Hepatocyte (in vitro differentiated cells): ENCODE data around the gene SLC6A20.

Experiments
- EZH2 ChIP-seq: fragments of 200-600 bp; sonication (generic); IDR thresholded peaks from 2 replicates; pipeline ENCODE4 v1.6.1; 2016; ENCODE audit warnings: antibody characterized with exemption, mild to moderate bottlenecking, borderline replicate concordance
- EZH2phosphoT487 ChIP-seq: fragments of 200-600 bp; sonication (generic); IDR thresholded peaks from one replicate; pipeline ENCODE4 v1.6.1; 2018; ENCODE audit warnings: antibody characterized with exemption, mild to moderate bottlenecking, low read depth, moderate library complexity; ENCODE audit not compliant: unreplicated experiment, severe bottlenecking
- TF ChIP-seq, protein P1 (sequence below): fragments of 200-600 bp; sonication (generic); IDR thresholded peaks from 2 replicates; pipeline ENCODE4 v1.5.1; 2016; ENCODE audit warnings: antibody characterized with exemption, mild to moderate bottlenecking; ENCODE audit not compliant: poor library complexity

DNA sequence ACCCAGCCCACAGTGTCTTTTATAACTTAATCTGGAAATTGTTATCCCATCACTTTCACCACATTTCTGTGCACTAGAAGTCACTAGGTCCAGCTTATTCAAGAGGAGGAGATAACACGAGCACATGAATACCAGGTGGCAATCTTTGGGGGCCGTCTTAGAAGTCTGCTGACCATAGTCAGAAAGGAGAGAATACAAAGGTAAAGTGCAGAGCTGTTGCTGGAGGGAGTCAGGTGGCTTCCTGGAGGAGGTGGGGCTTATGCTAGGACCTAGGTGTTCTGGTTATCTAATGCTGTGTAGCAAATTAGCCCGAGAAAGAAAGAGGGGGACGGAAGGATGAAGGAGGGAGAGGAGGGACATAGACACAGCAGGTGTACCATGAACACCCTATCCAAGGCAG, 46.5 kb downstream of the SLC6A20 start:
- TF ChIP-seq, protein P1, sequence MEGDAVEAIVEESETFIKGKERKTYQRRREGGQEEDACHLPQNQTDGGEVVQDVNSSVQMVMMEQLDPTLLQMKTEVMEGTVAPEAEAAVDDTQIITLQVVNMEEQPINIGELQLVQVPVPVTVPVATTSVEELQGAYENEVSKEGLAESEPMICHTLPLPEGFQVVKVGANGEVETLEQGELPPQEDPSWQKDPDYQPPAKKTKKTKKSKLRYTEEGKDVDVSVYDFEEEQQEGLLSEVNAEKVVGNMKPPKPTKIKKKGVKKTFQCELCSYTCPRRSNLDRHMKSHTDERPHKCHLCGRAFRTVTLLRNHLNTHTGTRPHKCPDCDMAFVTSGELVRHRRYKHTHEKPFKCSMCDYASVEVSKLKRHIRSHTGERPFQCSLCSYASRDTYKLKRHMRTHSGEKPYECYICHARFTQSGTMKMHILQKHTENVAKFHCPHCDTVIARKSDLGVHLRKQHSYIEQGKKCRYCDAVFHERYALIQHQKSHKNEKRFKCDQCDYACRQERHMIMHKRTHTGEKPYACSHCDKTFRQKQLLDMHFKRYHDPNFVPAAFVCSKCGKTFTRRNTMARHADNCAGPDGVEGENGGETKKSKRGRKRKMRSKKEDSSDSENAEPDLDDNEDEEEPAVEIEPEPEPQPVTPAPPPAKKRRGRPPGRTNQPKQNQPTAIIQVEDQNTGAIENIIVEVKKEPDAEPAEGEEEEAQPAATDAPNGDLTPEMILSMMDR, result no peak
- TF ChIP-seq EZH2, result no peak
- TF ChIP-seq EZH2phosphoT487, result no peak
